ENCODE results near the gene LARP4B.

DNA sequence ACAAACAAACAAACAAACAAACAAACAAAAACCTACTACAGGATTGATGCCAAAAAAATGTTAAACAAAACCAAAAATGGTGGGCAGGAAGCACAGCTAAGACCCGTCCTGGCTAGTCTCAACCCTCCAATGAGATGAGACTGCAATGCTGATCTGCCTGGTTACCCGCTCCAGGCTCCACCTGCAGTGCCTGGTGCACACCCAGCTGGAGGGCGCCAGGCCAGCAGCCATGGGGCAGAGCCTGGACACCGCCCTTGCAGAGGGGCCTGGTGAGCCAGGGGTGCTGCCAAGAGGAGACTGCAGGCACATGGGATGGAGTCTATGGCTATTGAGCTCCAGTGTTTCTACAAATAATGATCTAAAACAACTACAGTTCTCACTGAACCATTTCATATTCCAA is 107.0 kb downstream of the LARP4B start:
- TF ChIP-seq CTCF (IDR thresholded peaks at IDR 0.05; ENCODE audit: insufficient read depth, low read depth, low read length) (no peak), EZH2 (IDR thresholded peaks at IDR 0.05; ENCODE audit: insufficient read depth, low read length) (no peak)

Data from astrocyte (in vitro differentiated cells and primary cell).